H1 (cell line): Measurements from ENCODE around the gene GPATCH2L. TPM values are rescaled to one million over a fixed set of nuclear protein-coding genes. Genes with fewer than 3 reads are reported as not detected.

ENCODE experiments used
- CHD2 ChIP-seq: IDR thresholded peaks from 2 replicates; pipeline ENCODE4 v1.6.1; 2012; ENCODE audit warnings: low read length, improper control_type of control experiment
- SAP30 ChIP-seq: fragments of 300-600 bp; sonication (generic); IDR thresholded peaks from 2 replicates; pipeline ENCODE4 v1.7.1; 2012; ENCODE audit warnings: low read length, moderate library complexity, mild to moderate bottlenecking, inconsistent platforms; ENCODE audit not compliant: insufficient read depth, insufficient replicate concordance
- SP2 ChIP-seq: IDR thresholded peaks from 2 replicates; pipeline ENCODE4 v1.6.1; 2012; ENCODE audit warnings: mild to moderate bottlenecking, low read length, inconsistent platforms
- TCF12 ChIP-seq: IDR thresholded peaks from 2 replicates; pipeline ENCODE4 v1.6.1; 2011; ENCODE audit warnings: low read depth, mild to moderate bottlenecking, low read length
- TEAD4 ChIP-seq: IDR thresholded peaks from 2 replicates; pipeline ENCODE4 v1.6.1; 2012; ENCODE audit warnings: low read depth, low read length, inconsistent platforms, mixed read lengths
- ZNF274 ChIP-seq: IDR thresholded peaks from 2 replicates; pipeline ENCODE4 v1.7.0; 2012; ENCODE audit warnings: low read length, borderline replicate concordance; ENCODE audit errors: extremely low read depth
- polyA plus RNA-seq, 7 experiments: library from polyadenylated mRNA; depleted of rRNA in 3 of 7; stranded (reverse) in 5 of 7; unstranded in 2 of 7; fragments of >200 nt in 5 of 7; fragments of 200-250 nt in 2 of 7; gene quantifications; 1 replicate in 5 of 7; 2 replicates in 1 of 7; 4 replicates in 1 of 7; pipeline versions ENCODE4 v1.2.1 to v1.2.3, GENCODE V29; 2011 to 2013; ENCODE audit warnings: missing spikeins in 2 of 7, mixed read lengths in 2 of 7
- total RNA-seq: library from RNA; stranded (reverse); fragmentation: NEBNext Ultra II Directional; extraction: Animal tissue kit (Norgen Biotek cat#: 25700); gene quantifications from 2 replicates; pipeline ENCODE4 v1.2.1, GENCODE V29; 2021
- TF ChIP-seq, protein P1 (sequence below), 3 experiments: IDR thresholded peaks; 1 replicate in 2 of 3; 2 replicates in 1 of 3; pipeline versions ENCODE4 v1.5.1 to v1.6.1; 2011; ENCODE audit warnings: low read length in 3 of 3, mild to moderate bottlenecking in 3 of 3, inconsistent platforms in 2 of 3, low read depth in 1 of 3, moderate library complexity in 1 of 3; ENCODE audit not compliant: insufficient read depth in 1 of 3; ENCODE audit errors: control extremely low read depth in 1 of 3
- TF ChIP-seq, protein P2 (sequence below): IDR thresholded peaks from 2 replicates; pipeline ENCODE4 v1.6.1; 2011; ENCODE audit warnings: low read length, improper control_type of control experiment

GPATCH2L gene
- total and polyA plus RNA-seq, 2 of the 8 experiments (the other 6 are each of a cell fraction or from before 2014, with no cell fraction given): 26.0 to 54.9 TPM

DNA sequence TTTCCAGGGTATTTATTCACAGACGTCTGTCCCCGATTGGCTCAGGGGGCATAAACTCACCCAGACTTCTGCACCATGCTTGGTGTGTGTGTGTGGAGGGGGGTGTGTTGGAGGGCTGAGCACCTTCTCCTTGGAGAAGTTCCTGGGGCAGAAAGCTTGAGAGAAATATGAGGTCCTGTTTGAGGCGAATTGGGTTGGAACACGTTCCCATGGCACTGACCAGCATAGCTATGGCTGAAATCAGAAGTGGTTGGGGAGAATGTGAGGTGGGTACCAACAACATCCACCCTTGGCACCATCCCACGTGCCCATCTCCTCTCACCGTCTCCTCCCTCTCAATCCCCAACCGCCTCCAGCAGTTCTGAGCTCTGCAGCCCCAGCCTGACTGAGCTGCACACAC lies 16.0 kb upstream of the GPATCH2L start (continued):
- TF ChIP-seq TCF12: no peak
- TF ChIP-seq, protein P1, sequence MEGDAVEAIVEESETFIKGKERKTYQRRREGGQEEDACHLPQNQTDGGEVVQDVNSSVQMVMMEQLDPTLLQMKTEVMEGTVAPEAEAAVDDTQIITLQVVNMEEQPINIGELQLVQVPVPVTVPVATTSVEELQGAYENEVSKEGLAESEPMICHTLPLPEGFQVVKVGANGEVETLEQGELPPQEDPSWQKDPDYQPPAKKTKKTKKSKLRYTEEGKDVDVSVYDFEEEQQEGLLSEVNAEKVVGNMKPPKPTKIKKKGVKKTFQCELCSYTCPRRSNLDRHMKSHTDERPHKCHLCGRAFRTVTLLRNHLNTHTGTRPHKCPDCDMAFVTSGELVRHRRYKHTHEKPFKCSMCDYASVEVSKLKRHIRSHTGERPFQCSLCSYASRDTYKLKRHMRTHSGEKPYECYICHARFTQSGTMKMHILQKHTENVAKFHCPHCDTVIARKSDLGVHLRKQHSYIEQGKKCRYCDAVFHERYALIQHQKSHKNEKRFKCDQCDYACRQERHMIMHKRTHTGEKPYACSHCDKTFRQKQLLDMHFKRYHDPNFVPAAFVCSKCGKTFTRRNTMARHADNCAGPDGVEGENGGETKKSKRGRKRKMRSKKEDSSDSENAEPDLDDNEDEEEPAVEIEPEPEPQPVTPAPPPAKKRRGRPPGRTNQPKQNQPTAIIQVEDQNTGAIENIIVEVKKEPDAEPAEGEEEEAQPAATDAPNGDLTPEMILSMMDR (IDR thresholded peaks at IDR 0.05; ENCODE audit: control extremely low read depth in 1 of 3, insufficient read depth in 1 of 3, low read depth in 1 of 3, low read length in 3 of 3): no peak
- no peak for TF ChIP-seq SAP30
- TF ChIP-seq TEAD4: no peak
- TF ChIP-seq CHD2: no peak
- no peak for TF ChIP-seq SP2
- no peak for TF ChIP-seq ZNF274
- TF ChIP-seq, protein P2, sequence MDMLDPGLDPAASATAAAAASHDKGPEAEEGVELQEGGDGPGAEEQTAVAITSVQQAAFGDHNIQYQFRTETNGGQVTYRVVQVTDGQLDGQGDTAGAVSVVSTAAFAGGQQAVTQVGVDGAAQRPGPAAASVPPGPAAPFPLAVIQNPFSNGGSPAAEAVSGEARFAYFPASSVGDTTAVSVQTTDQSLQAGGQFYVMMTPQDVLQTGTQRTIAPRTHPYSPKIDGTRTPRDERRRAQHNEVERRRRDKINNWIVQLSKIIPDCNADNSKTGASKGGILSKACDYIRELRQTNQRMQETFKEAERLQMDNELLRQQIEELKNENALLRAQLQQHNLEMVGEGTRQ: no peak
- TF ChIP-seq, all 59 proteins: peak for 0
